Large intestine (tissue), 3 donors: ENCODE results near the gene HBB. TPM values are rescaled to one million over a fixed set of nuclear protein-coding genes. Genes with fewer than 3 reads are reported as not detected.
"Not testable (repeated sequence)": the region's sequence is repeated elsewhere in the genome, so short reads cannot be mapped to it uniquely, and the experiment has no call there.

ENCODE experiments used
- DNase-seq, 2 donors: peaks; one replicate each; pipeline versions ENCODE4 v3.0.0 to v3.0.0-alpha.2; 2013
- H3K27ac ChIP-seq: one replicate; pipeline ENCODE4 v1.5.1; 2013; ENCODE audit warnings: low read length
- H3K27me3 ChIP-seq: 2 replicates; pipeline ENCODE4 v1.6.1; 2013; ENCODE audit warnings: low read length; ENCODE audit not compliant: control insufficient read depth, insufficient read depth
- H3K36me3 ChIP-seq: 2 replicates; pipeline ENCODE4 v1.6.1; 2013; ENCODE audit warnings: low read length; ENCODE audit not compliant: control insufficient read depth, insufficient read depth
- H3K4me1 ChIP-seq: one replicate; pipeline ENCODE4 v1.6.1; 2013; ENCODE audit warnings: low read length; ENCODE audit not compliant: control insufficient read depth, insufficient read depth
- H3K4me3 ChIP-seq: one replicate; pipeline ENCODE4 v1.5.1; 2013; ENCODE audit warnings: low read length
- H3K9me3 ChIP-seq: one replicate; pipeline ENCODE4 v1.6.1; 2013; ENCODE audit warnings: mild to moderate bottlenecking, low read depth, low read length, moderate library complexity; ENCODE audit not compliant: control insufficient read depth
- WGBS: methylation state at CpG from one replicate; pipeline ENCODE4 v1.1.5; 2013; ENCODE audit warnings: low lambda C conversion rate; ENCODE audit not compliant: insufficient coverage; 5-methylcytosine and 5-hydroxymethylcytosine counted together
- polyA plus RNA-seq: library from polyadenylated mRNA; unstranded; fragments of 120-200 nt; gene quantifications from one replicate; pipeline ENCODE4 v1.2.1, GENCODE V29; 2013

HBB gene
- polyA plus RNA-seq, 1 donor = 175 TPM

- not testable (repeated sequence) for H3K4me3 ChIP-seq, H3K4me1 ChIP-seq, DNase-seq, H3K27me3 ChIP-seq, H3K36me3 ChIP-seq, H3K27ac ChIP-seq, H3K9me3 ChIP-seq
- WGBS = no CpG with 5 or more reads among the region's 7 CpGs
Observed at GRCh38 chr11:5248498-5248897, 21.6 kb upstream of the HBB start.

GRCh38 chr11:5247472-5248192, 20.8 kb upstream of the HBB start:
- WGBS = 50% methylated on average over 1 of the region's 3 CpGs
- H3K27me3 ChIP-seq = no peaks in the 10 kb centered on the region
- no peak for DNase-seq
- H3K27ac ChIP-seq = no peak overlapping the region
- no peaks in the 10 kb centered on the region for H3K4me1 ChIP-seq
- no peak overlapping the region for H3K4me3 ChIP-seq
- H3K36me3 ChIP-seq = no peaks in the 10 kb centered on the region
- H3K9me3 ChIP-seq = no peaks in the 10 kb centered on the region

GRCh38 chr11:5246772-5247471, 20.1 kb upstream of the HBB start:
- Histone ChIP-seq H3K27ac (no peak overlapping the region), H3K4me3 (no peak overlapping the region), H3K4me1 (no peaks in the 10 kb centered on the region), H3K36me3 (no peaks in the 10 kb centered on the region), H3K9me3 (no peaks in the 10 kb centered on the region), H3K27me3 (no peaks in the 10 kb centered on the region)
- 90% methylated on average over 2 of the region's 6 CpGs for WGBS
- DNase-seq = no peak

GRCh38 chr11:5245155-5245554, 18.3 kb upstream of the HBB start:
- WGBS = 83% methylated on average over 1 of the region's 2 CpGs
- DNase-seq = no peak
- no peaks in the 10 kb centered on the region for H3K4me1 ChIP-seq
- no peaks in the 10 kb centered on the region for H3K9me3 ChIP-seq
- H3K27me3 ChIP-seq = no peaks in the 10 kb centered on the region
- no peak overlapping the region for H3K4me3 ChIP-seq
- H3K27ac ChIP-seq = no peak overlapping the region
- no peaks in the 10 kb centered on the region for H3K36me3 ChIP-seq

GRCh38 chr11:5243816-5244180, 16.9 kb upstream of the HBB start:
- Histone ChIP-seq H3K36me3 (no peaks in the 10 kb centered on the region), H3K9me3 (no peaks in the 10 kb centered on the region), H3K4me1 (no peaks in the 10 kb centered on the region), H3K4me3 (no peak overlapping the region), H3K27me3 (no peaks in the 10 kb centered on the region), H3K27ac (no peak overlapping the region)
- 81% methylated on average over 3 of the region's 4 CpGs for WGBS
- DNase-seq = no peak

GRCh38 chr11:5242933-5243815, 16.3 kb upstream of the HBB start:
- Histone ChIP-seq H3K4me1 (no peaks in the 10 kb centered on the region), H3K4me3 (no peak overlapping the region), H3K27me3 (no peaks in the 10 kb centered on the region), H3K9me3 (no peaks in the 10 kb centered on the region), H3K36me3 (no peaks in the 10 kb centered on the region), H3K27ac (no peak overlapping the region)
- WGBS = no CpG with 5 or more reads among the region's 7 CpGs
- DNase-seq = no peak

- no peak for DNase-seq
- Histone ChIP-seq H3K36me3 (no peaks in the 10 kb centered on the region), H3K4me1 (no peaks in the 10 kb centered on the region), H3K27ac (no peak overlapping the region), H3K9me3 (no peaks in the 10 kb centered on the region), H3K27me3 (no peaks in the 10 kb centered on the region), H3K4me3 (no peak overlapping the region)
- WGBS = 71% methylated on average over 1 of the region's 2 CpGs
Observed at GRCh38 chr11:5242208-5242607, 15.3 kb upstream of the HBB start.

GRCh38 chr11:5241458-5241857, 14.6 kb upstream of the HBB start:
- WGBS = 100% methylated on average over 1 of the region's 3 CpGs
- DNase-seq = no peak
- Histone ChIP-seq H3K4me3 (no peak overlapping the region), H3K27ac (no peak overlapping the region), H3K9me3 (no peaks in the 10 kb centered on the region), H3K36me3 (no peaks in the 10 kb centered on the region), H3K4me1 (no peaks in the 10 kb centered on the region), H3K27me3 (no peaks in the 10 kb centered on the region)

GRCh38 chr11:5240458-5240857, 13.6 kb upstream of the HBB start:
- no peak for DNase-seq
- no peak overlapping the region for H3K4me3 ChIP-seq
- WGBS = 40% methylated on average over 1 of the region's 2 CpGs
- no peak overlapping the region for H3K27ac ChIP-seq
- H3K9me3 ChIP-seq = no peaks in the 10 kb centered on the region
- no peaks in the 10 kb centered on the region for H3K4me1 ChIP-seq
- no peaks in the 10 kb centered on the region for H3K36me3 ChIP-seq
- H3K27me3 ChIP-seq = no peaks in the 10 kb centered on the region

GRCh38 chr11:5240056-5240455, 13.2 kb upstream of the HBB start:
- H3K4me1 ChIP-seq = no peaks in the 10 kb centered on the region
- no peak for DNase-seq
- no peaks in the 10 kb centered on the region for H3K9me3 ChIP-seq
- H3K27me3 ChIP-seq = no peaks in the 10 kb centered on the region
- no CpG with 5 or more reads among the region's 1 CpG for WGBS
- no peak overlapping the region for H3K27ac ChIP-seq
- H3K4me3 ChIP-seq = no peak overlapping the region
- H3K36me3 ChIP-seq = no peaks in the 10 kb centered on the region
